HepG2 (cell line): Measurements from ENCODE around the gene RBP3. TPM values are rescaled to one million over a fixed set of nuclear protein-coding genes. Genes with fewer than 3 reads are reported as not detected.

ENCODE experiments used
- ATAC-seq: fragments of 200-7000 bp; cut with Tn5 transposase; 3 replicates; pipeline ENCODE4 v1.9.1; 2020; ENCODE audit warnings: mild to moderate bottlenecking, moderate library complexity
- BruUV-seq: library from RNA; stranded (reverse); fragments of 400-500 nt; replicated peaks from 2 replicates; lab custom pipeline; 2021; lab: Mats Ljungman, UMichigan
- CTCF ChIA-PET: fragments of 300-600 bp; formaldehyde crosslinking; extraction: SDS; loops from one replicate; lab custom pipeline; 2021; ENCODE audit warnings: low total read pairs, inconsistent platforms, low intra/inter-chr PET ratio; lab: Yijun Ruan, JAX
- POLR2A ChIA-PET: fragments of 350-600 bp; sonication (Branson Sonifier 250); formaldehyde crosslinking; loops from one replicate; lab custom pipeline; 2020; ENCODE audit warnings: antibody characterized with exemption, inconsistent platforms; lab: Yijun Ruan, JAX
- DNase-seq: peaks from one replicate; pipeline ENCODE4 v3.0.0-alpha.2; 2015; ENCODE audit warnings: low spot score
- FAIRE-seq: peaks from 3 replicates; lab custom pipeline; 2011; peaks lifted over from hg19 to GRCh38; lab: Jason Lieb, UNC
- H2AFZ ChIP-seq: one replicate; pipeline ENCODE4 v1.6.1; 2011; ENCODE audit warnings: low read length, inconsistent platforms
- H3K27ac ChIP-seq: fragments of 300-600 bp; 3 replicates; pipeline ENCODE4 v1.8.0; 2011; ENCODE audit warnings: mixed run types, mild to moderate bottlenecking, mixed read lengths, low read length, inconsistent platforms; ENCODE audit not compliant: insufficient read depth; ENCODE audit errors: extremely low read length
- H3K27me3 ChIP-seq, 2 experiments: fragments of 200-600 bp in 1 of 2; 2 replicates in 1 of 2; 3 replicates in 1 of 2; pipeline versions ENCODE4 v1.6.0 to v1.8.0; 2011; ENCODE audit warnings: low read length in 2 of 2, mild to moderate bottlenecking in 2 of 2, moderate library complexity in 2 of 2, inconsistent platforms in 1 of 2; ENCODE audit not compliant: insufficient read depth in 2 of 2, control insufficient read depth in 1 of 2
- H3K36me3 ChIP-seq, 2 experiments: fragments of 200-600 bp in 1 of 2; replicated peaks in 1 of 2; 2 replicates in 1 of 2; 3 replicates in 1 of 2; pipeline versions ENCODE4 v1.5.1 to v1.8.0; 2011; ENCODE audit warnings: low read length in 2 of 2, inconsistent platforms in 1 of 2; ENCODE audit not compliant: insufficient read depth in 2 of 2, control insufficient read depth in 1 of 2
- H3K4me1 ChIP-seq: 2 replicates; pipeline ENCODE4 v1.5.1; 2012; ENCODE audit warnings: low read length, inconsistent platforms; ENCODE audit not compliant: insufficient read depth
- H3K4me2 ChIP-seq: 2 replicates; pipeline ENCODE4 v1.6.0; 2011; ENCODE audit warnings: low read depth, low read length, inconsistent platforms
- H3K4me3 ChIP-seq, 3 experiments: fragments of 200-600 bp in 1 of 3; sonication (generic), shearing (Covaris generic) in 1 of 3; replicated peaks in 1 of 3; 2 replicates each; pipeline ENCODE4 v1.5.1; 2011 to 2016; ENCODE audit warnings: low read length in 3 of 3, inconsistent platforms in 2 of 3, low read depth in 2 of 3, mild to moderate bottlenecking in 2 of 3, control low read depth in 1 of 3, mixed read lengths in 1 of 3; ENCODE audit not compliant: insufficient read depth in 1 of 3
- H3K79me2 ChIP-seq: one replicate; pipeline ENCODE4 v1.6.1; 2011; ENCODE audit warnings: low read length, inconsistent platforms; ENCODE audit not compliant: insufficient read depth
- H3K9ac ChIP-seq: 2 replicates; pipeline ENCODE4 v1.6.0; 2011; ENCODE audit warnings: mild to moderate bottlenecking, low read depth, low read length, inconsistent platforms; ENCODE audit not compliant: insufficient read depth
- H3K9me3 ChIP-seq: 2 replicates; pipeline ENCODE4 v1.5.1; 2012; ENCODE audit warnings: mild to moderate bottlenecking, low read length
- H4K20me1 ChIP-seq: 2 replicates; pipeline ENCODE4 v1.6.0; 2011; ENCODE audit warnings: inconsistent platforms, mild to moderate bottlenecking, low read length, moderate library complexity; ENCODE audit not compliant: insufficient read depth
- BRD4 ChIP-seq: sonication (generic); formaldehyde crosslinking; IDR thresholded peaks from 2 replicates; pipeline ENCODE4 v1.4.0; 2020; ENCODE audit warnings: missing genetic modification reagents
- CENPX ChIP-seq: sonication (generic); formaldehyde crosslinking; IDR thresholded peaks from 2 replicates; pipeline ENCODE4 v1.9.0; 2021; ENCODE audit warnings: mild to moderate bottlenecking, missing genetic modification reagents, moderate library complexity
- NFKB2 ChIP-seq: sonication (generic); formaldehyde crosslinking; IDR thresholded peaks from 2 replicates; pipeline ENCODE4 v1.4.0; 2020; ENCODE audit warnings: missing genetic modification reagents, borderline replicate concordance
- SIN3A ChIP-seq: IDR thresholded peaks from 2 replicates; pipeline ENCODE4 v1.6.1; 2011; ENCODE audit warnings: low read depth, mild to moderate bottlenecking, control low read depth, low read length, borderline replicate concordance
- THAP8 ChIP-seq: sonication (generic); formaldehyde crosslinking; IDR thresholded peaks from 2 replicates; pipeline ENCODE4 v1.5.1; 2020; ENCODE audit warnings: missing genetic modification reagents, mild to moderate bottlenecking, borderline replicate concordance
- ZNF143 ChIP-seq: sonication (generic); formaldehyde crosslinking; IDR thresholded peaks from 2 replicates; pipeline ENCODE4 v1.4.0; 2020; ENCODE audit warnings: missing genetic modification reagents
- WGBS: methylation state at CpG from one replicate; pipeline ENCODE4 v1.1.6; 2017; ENCODE audit warnings: low lambda C conversion rate; 5-methylcytosine and 5-hydroxymethylcytosine counted together
- in situ Hi-C: cut with HindIII; loops from 2 replicates; pipeline ENCODE4 v1.10.0; 2017; ENCODE audit warnings: low pct_unique_long_range_greater_than_20kb; ENCODE audit not compliant: extremely low pct_ligation_motif_present
- intact Hi-C: fragments of 100-400 bp; cut with micrococcal nuclease; formaldehyde crosslinking; loops from one replicate; pipeline ENCODE4 v1.10.0; 2022; ENCODE audit not compliant: unreplicated experiment
- polyA plus RNA-seq, 8 experiments: library from polyadenylated mRNA; depleted of rRNA in 3 of 8; stranded (reverse) in 7 of 8; unstranded in 1 of 8; fragments of >200 nt; fragmentation: Illumina TruSeq in 4 of 8; extraction: Trizol in 4 of 8; gene quantifications; 2 replicates each; pipeline versions ENCODE4 v1.2.1 to v1.2.3, GENCODE V29; 2011 to 2016; ENCODE audit warnings: low read depth in 4 of 8, missing spikeins in 1 of 8, mixed read lengths in 1 of 8; ENCODE audit not compliant: insufficient read depth in 1 of 8
- total RNA-seq, 5 experiments: library from RNA; depleted of rRNA; stranded (reverse); fragments of >200 nt; fragmentation: Illumina TruSeq; extraction: Trizol; gene quantifications; 2 replicates each; pipeline ENCODE4 v1.2.3, GENCODE V29; 2016; ENCODE audit warnings: low read depth in 1 of 5
- TF ChIP-seq, protein P1 (sequence below): IDR thresholded peaks from 2 replicates; pipeline ENCODE4 v1.6.1; 2016; ENCODE audit warnings: low read depth
- TF ChIP-seq, protein P2 (sequence below): sonication (generic); formaldehyde crosslinking; IDR thresholded peaks from 2 replicates; pipeline ENCODE4 v1.8.1; 2023; ENCODE audit warnings: missing genetic modification reagents, inconsistent platforms, borderline replicate concordance

Gene RBP3
- total and polyA plus RNA-seq, 2 of the 13 experiments (the other 11 are each of a cell fraction or from before 2014, with no cell fraction given) = not detected

- no peak overlapping the region for H3K9ac ChIP-seq
- no peak overlapping the region for H3K27ac ChIP-seq
- in situ Hi-C loops = loop anchor here (10.0 kb wide), 1 partner anchor 1284 kb away; no protein-coding TSS in a partner anchor
- ATAC-seq (no peak), DNase-seq (no peak)
- H3K4me3 ChIP-seq = no peak overlapping the region
- H3K36me3 ChIP-seq = no peaks in the 10 kb centered on the region
- H3K9me3 ChIP-seq = 0 out of 2 replicates have a peak, but pooled peaks cover 4% of the 10 kb centered on the region
- intact Hi-C loops = no loop called here
- no peak overlapping the region for H3K4me2 ChIP-seq
- TF ChIP-seq SIN3A (no peak), CENPX (no peak), THAP8 (no peak), NFKB2 (CRISPR knock-in tag) (no peak), ZNF143 (CRISPR knock-in tag) (no peak), BRD4 (CRISPR knock-in tag) (no peak)
- TF ChIP-seq, protein P1, sequence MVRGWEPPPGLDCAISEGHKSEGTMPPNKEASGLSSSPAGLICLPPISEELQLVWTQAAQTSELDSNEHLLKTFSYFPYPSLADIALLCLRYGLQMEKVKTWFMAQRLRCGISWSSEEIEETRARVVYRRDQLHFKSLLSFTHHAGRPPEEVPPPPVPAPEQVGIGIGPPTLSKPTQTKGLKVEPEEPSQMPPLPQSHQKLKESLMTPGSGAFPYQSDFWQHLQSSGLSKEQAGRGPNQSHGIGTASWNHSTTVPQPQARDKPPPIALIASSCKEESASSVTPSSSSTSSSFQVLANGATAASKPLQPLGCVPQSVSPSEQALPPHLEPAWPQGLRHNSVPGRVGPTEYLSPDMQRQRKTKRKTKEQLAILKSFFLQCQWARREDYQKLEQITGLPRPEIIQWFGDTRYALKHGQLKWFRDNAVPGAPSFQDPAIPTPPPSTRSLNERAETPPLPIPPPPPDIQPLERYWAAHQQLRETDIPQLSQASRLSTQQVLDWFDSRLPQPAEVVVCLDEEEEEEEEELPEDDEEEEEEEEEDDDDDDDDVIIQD (CRISPR knock-in tag) = no peak
- TF ChIP-seq, protein P2, sequence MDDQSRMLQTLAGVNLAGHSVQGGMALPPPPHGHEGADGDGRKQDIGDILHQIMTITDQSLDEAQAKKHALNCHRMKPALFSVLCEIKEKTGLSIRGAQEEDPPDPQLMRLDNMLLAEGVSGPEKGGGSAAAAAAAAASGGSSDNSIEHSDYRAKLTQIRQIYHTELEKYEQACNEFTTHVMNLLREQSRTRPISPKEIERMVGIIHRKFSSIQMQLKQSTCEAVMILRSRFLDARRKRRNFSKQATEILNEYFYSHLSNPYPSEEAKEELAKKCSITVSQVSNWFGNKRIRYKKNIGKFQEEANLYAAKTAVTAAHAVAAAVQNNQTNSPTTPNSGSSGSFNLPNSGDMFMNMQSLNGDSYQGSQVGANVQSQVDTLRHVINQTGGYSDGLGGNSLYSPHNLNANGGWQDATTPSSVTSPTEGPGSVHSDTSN (CRISPR knock-in tag) = no peak
- TF ChIP-seq, all 625 proteins: peak for 0
- peaks cover 0 to 15% of the 10 kb centered on the region in 2 experiments; a peak in 3 of 5 replicates for H3K27me3 ChIP-seq
- WGBS = 8% methylated on average over 4 of the region's 4 CpGs
- ChIA-PET POLR2A (no interaction called here), CTCF (no interaction called here)
- BruUV-seq = no TSS peak
- no peaks in the 10 kb centered on the region for H3K79me2 ChIP-seq
- H3K4me1 ChIP-seq = peaks cover 9% of the 10 kb centered on the region
- H2AFZ ChIP-seq = no peak overlapping the region
- FAIRE-seq = no peak
- H4K20me1 ChIP-seq = no peaks in the 10 kb centered on the region
Measured at GRCh38 chr10:47388879-47389278, 40.7 kb downstream of the RBP3 start.
